ENCODE data around the gene OR2T3.
"Not testable (repeated sequence)": the region's sequence is repeated elsewhere in the genome, so short reads cannot be mapped to it uniquely, and the experiment has no call there.

DNA sequence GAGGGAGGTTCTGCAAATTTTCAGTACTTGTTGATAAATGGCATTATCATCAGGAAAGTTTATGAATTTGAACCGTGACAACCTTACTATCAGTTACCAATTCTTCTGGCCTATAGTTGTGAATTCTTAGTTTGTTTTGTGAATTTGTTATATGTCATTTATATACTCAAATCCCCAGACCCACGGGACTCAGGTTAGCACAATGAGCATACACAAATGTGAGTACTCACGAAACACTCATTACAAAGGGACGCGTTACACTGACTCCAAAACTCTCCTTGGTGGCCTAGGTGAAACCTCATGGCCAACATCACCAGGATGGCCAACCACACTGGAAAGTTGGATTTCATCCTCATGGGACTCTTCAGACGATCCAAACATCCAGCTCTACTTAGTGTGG, 15.1 kb downstream of the OR2T3 start, which contains the start of gene OR2T5:
- TF ChIP-seq, protein P1, sequence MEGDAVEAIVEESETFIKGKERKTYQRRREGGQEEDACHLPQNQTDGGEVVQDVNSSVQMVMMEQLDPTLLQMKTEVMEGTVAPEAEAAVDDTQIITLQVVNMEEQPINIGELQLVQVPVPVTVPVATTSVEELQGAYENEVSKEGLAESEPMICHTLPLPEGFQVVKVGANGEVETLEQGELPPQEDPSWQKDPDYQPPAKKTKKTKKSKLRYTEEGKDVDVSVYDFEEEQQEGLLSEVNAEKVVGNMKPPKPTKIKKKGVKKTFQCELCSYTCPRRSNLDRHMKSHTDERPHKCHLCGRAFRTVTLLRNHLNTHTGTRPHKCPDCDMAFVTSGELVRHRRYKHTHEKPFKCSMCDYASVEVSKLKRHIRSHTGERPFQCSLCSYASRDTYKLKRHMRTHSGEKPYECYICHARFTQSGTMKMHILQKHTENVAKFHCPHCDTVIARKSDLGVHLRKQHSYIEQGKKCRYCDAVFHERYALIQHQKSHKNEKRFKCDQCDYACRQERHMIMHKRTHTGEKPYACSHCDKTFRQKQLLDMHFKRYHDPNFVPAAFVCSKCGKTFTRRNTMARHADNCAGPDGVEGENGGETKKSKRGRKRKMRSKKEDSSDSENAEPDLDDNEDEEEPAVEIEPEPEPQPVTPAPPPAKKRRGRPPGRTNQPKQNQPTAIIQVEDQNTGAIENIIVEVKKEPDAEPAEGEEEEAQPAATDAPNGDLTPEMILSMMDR (conservative IDR thresholded peaks at IDR 0.05 in 1 of 2, IDR thresholded peaks at IDR 0.05 in 1 of 2; ENCODE audit: low read depth in 1 of 2, low read length in 2 of 2): not testable (repeated sequence)
- TF ChIP-seq EZH2 (IDR thresholded peaks at IDR 0.05; ENCODE audit: low read length, missing control alignments): not testable (repeated sequence)
